H1 (cell line): ENCODE measurements around the gene MEX3C. TPM values are rescaled to one million over a fixed set of nuclear protein-coding genes. Genes with fewer than 3 reads are reported as not detected.

Experiments
- CTCF ChIA-PET: fragments of 300-600 bp; sonication (Branson Sonifier 250); formaldehyde crosslinking; loops from one replicate; lab custom pipeline; 2021; ENCODE audit not compliant: partially characterized antibody; lab: Charles Lee
- POLR2A ChIA-PET: fragments of 300-600 bp; sonication (Branson Sonifier 250); formaldehyde crosslinking; loops from one replicate; lab custom pipeline; 2021; ENCODE audit warnings: inconsistent platforms; ENCODE audit not compliant: partially characterized antibody; lab: Charles Lee
- DNase-seq, 2 experiments: peaks; one replicate each; pipeline versions ENCODE4 v3.0.0 to v3.0.0-alpha.2; 2010 to 2022; ENCODE audit warnings: low spot score in 2 of 2, low read depth in 1 of 2, mixed read lengths in 1 of 2
- FAIRE-seq: peaks from 2 replicates; lab custom pipeline; 2011; peaks lifted over from hg19 to GRCh38; lab: Jason Lieb, UNC
- H2AFZ ChIP-seq: 2 replicates; pipeline ENCODE4 v1.8.1; 2012; ENCODE audit warnings: low read length, inconsistent platforms
- H2AK5ac ChIP-seq: 2 replicates; pipeline ENCODE4 v1.6.1; 2013; ENCODE audit warnings: low read depth, low read length
- H2BK120ac ChIP-seq: replicated peaks from 2 replicates; pipeline ENCODE3; 2013; ENCODE audit warnings: low read depth, low read length, inconsistent platforms
- H2BK12ac ChIP-seq: 2 replicates; pipeline ENCODE4 v1.6.1; 2013; ENCODE audit warnings: low read depth, low read length
- H2BK15ac ChIP-seq: 2 replicates; pipeline ENCODE4 v1.6.1; 2013; ENCODE audit warnings: low read length
- H2BK20ac ChIP-seq: 2 replicates; pipeline ENCODE4 v1.6.1; 2013; ENCODE audit warnings: low read length
- H2BK5ac ChIP-seq: 2 replicates; pipeline ENCODE4 v1.6.1; 2013; ENCODE audit warnings: low read depth, low read length
- H3K14ac ChIP-seq: 2 replicates; pipeline ENCODE4 v1.6.1; 2013; ENCODE audit warnings: inconsistent platforms; ENCODE audit not compliant: insufficient read length
- H3K18ac ChIP-seq: 2 replicates; pipeline ENCODE4 v1.6.1; 2013; ENCODE audit warnings: low read length; ENCODE audit errors: extremely low read depth
- H3K23ac ChIP-seq: 2 replicates; pipeline ENCODE4 v1.6.1; 2013; ENCODE audit warnings: inconsistent platforms; ENCODE audit not compliant: insufficient read length
- H3K23me2 ChIP-seq: 2 replicates; pipeline ENCODE4 v1.6.1; 2013; ENCODE audit warnings: low read depth, low read length
- H3K27ac ChIP-seq: 2 replicates; pipeline ENCODE4 v1.6.1; 2011; ENCODE audit warnings: low read depth, low read length, inconsistent platforms
- H3K27me3 ChIP-seq, 4 experiments: replicated peaks in 1 of 4; 1 replicate in 1 of 4; 2 replicates in 3 of 4; pipeline versions ENCODE4 v1.6.1 to v1.8.1; 2011 to 2013; ENCODE audit warnings: low read length in 3 of 4, mild to moderate bottlenecking in 3 of 4, inconsistent platforms in 2 of 4, mixed read lengths in 2 of 4, moderate library complexity in 1 of 4; ENCODE audit not compliant: control insufficient read depth in 3 of 4, insufficient read depth in 3 of 4; ENCODE audit errors: extremely low read depth in 1 of 4
- H3K36me3 ChIP-seq, 4 experiments: 2 replicates each; pipeline versions ENCODE4 v1.6.1 to v1.8.1; 2011 to 2013; ENCODE audit warnings: mild to moderate bottlenecking in 4 of 4, low read length in 3 of 4, moderate library complexity in 2 of 4, control low read depth in 1 of 4, inconsistent platforms in 1 of 4; ENCODE audit not compliant: insufficient read depth in 4 of 4, control insufficient read depth in 2 of 4
- H3K4ac ChIP-seq: replicated peaks from 2 replicates; pipeline ENCODE3; 2013; ENCODE audit warnings: low read length, low read depth, mixed read lengths, inconsistent platforms; ENCODE audit not compliant: insufficient read length
- H3K4me1 ChIP-seq, 4 experiments: replicated peaks in 1 of 4; 1 replicate in 1 of 4; 2 replicates in 3 of 4; pipeline versions ENCODE4 v1.6.1 to v1.8.1; 2011 to 2013; ENCODE audit warnings: low read length in 3 of 4, inconsistent platforms in 2 of 4, mixed read lengths in 1 of 4; ENCODE audit not compliant: insufficient read depth in 4 of 4, control insufficient read depth in 3 of 4
- H3K4me2 ChIP-seq, 2 experiments: 2 replicates each; pipeline versions ENCODE4 v1.6.1 to v1.8.1; 2011 to 2013; ENCODE audit warnings: low read depth in 2 of 2, low read length in 2 of 2, control low read depth in 1 of 2, inconsistent platforms in 1 of 2, mild to moderate bottlenecking in 1 of 2; ENCODE audit not compliant: insufficient read depth in 1 of 2
- H3K4me3 ChIP-seq, 4 experiments: fragments of 200-600, 300-600 bp in 1 of 4; sonication (generic), shearing (Covaris generic), sonication (Bioruptor Twin) in 1 of 4; 2 replicates each; pipeline versions ENCODE4 v1.5.1 to v1.8.1; 2011 to 2016; ENCODE audit warnings: low read length in 4 of 4, low read depth in 3 of 4, control low read depth in 2 of 4, inconsistent platforms in 2 of 4, mild to moderate bottlenecking in 2 of 4, mixed read lengths in 1 of 4, moderate library complexity in 1 of 4; ENCODE audit not compliant: insufficient read depth in 2 of 4; ENCODE audit errors: extremely low read depth in 1 of 4
- H3K56ac ChIP-seq: replicated peaks from 2 replicates; pipeline ENCODE3; 2013; ENCODE audit warnings: low read depth, mild to moderate bottlenecking, mixed read lengths, low read length, inconsistent platforms; ENCODE audit not compliant: insufficient read length
- H3K79me1 ChIP-seq: 2 replicates; pipeline ENCODE4 v1.6.1; 2013; ENCODE audit warnings: low read depth, low read length, control low read depth
- H3K79me2 ChIP-seq, 2 experiments: 2 replicates each; pipeline versions ENCODE4 v1.6.1 to v1.8.1; 2012 to 2013; ENCODE audit warnings: low read length in 2 of 2, mild to moderate bottlenecking in 2 of 2, inconsistent platforms in 1 of 2; ENCODE audit not compliant: insufficient read depth in 2 of 2, control insufficient read depth in 1 of 2
- H3K9ac ChIP-seq, 4 experiments: replicated peaks in 1 of 4; 1 replicate in 1 of 4; 2 replicates in 3 of 4; pipeline versions ENCODE4 v1.6.1 to v1.8.1; 2011 to 2013; ENCODE audit warnings: low read depth in 3 of 4, low read length in 3 of 4, control low read depth in 2 of 4, mild to moderate bottlenecking in 2 of 4, moderate library complexity in 2 of 4, inconsistent platforms in 1 of 4; ENCODE audit errors: extremely low read depth in 1 of 4
- H3K9me3 ChIP-seq, 2 experiments: 2 replicates each; pipeline versions ENCODE4 v1.6.1 to v1.8.1; 2012 to 2013; ENCODE audit warnings: mild to moderate bottlenecking in 2 of 2, moderate library complexity in 2 of 2, control low read depth in 1 of 2, inconsistent platforms in 1 of 2, low read depth in 1 of 2, low read length in 1 of 2, mixed read lengths in 1 of 2; ENCODE audit not compliant: insufficient read depth in 2 of 2
- H4K20me1 ChIP-seq, 2 experiments: replicated peaks in 1 of 2; 2 replicates each; pipeline versions ENCODE3 to v1.8.1; 2011 to 2013; ENCODE audit warnings: inconsistent platforms in 2 of 2, low read length in 2 of 2, mild to moderate bottlenecking in 1 of 2; ENCODE audit not compliant: insufficient read depth in 2 of 2, control insufficient read depth in 1 of 2
- H4K5ac ChIP-seq: 2 replicates; pipeline ENCODE4 v1.6.1; 2013; ENCODE audit warnings: low read length, low read depth, mixed read lengths, inconsistent platforms; ENCODE audit not compliant: insufficient read length
- H4K8ac ChIP-seq: 2 replicates; pipeline ENCODE4 v1.8.0; 2013; ENCODE audit warnings: mild to moderate bottlenecking, moderate library complexity, low read length, inconsistent platforms; ENCODE audit not compliant: insufficient read depth; ENCODE audit errors: extremely low read depth
- H4K91ac ChIP-seq: replicated peaks from 2 replicates; pipeline ENCODE3; 2013; ENCODE audit warnings: low read length, mixed read lengths, inconsistent platforms; ENCODE audit not compliant: insufficient read length
- JUN ChIP-seq: IDR thresholded peaks from 2 replicates; pipeline ENCODE4 v1.6.1; 2011; ENCODE audit warnings: low read depth, mild to moderate bottlenecking, improper control_type of control experiment, low read length
- KDM1A ChIP-seq: fragments of 200-600, 300-600 bp; sonication (generic); IDR thresholded peaks from 2 replicates; pipeline ENCODE4 v1.7.1; 2016; ENCODE audit warnings: mild to moderate bottlenecking, low read length, borderline replicate concordance
- PHF8 ChIP-seq: fragments of 200-600 bp; sonication (generic); conservative IDR thresholded peaks from 2 replicates; pipeline ENCODE4 v1.7.1; 2012; ENCODE audit warnings: low read depth, mild to moderate bottlenecking, inconsistent platforms, low read length, moderate library complexity
- RAD21 ChIP-seq, 2 experiments: IDR thresholded peaks in 1 of 2; conservative IDR thresholded peaks in 1 of 2; 2 replicates each; pipeline ENCODE4 v1.6.1; 2011; ENCODE audit warnings: low read depth in 2 of 2, low read length in 2 of 2, improper control_type of control experiment in 1 of 2, inconsistent platforms in 1 of 2, mild to moderate bottlenecking in 1 of 2, moderate library complexity in 1 of 2
- WGBS, 2 experiments: shearing (Covaris generic) in 1 of 2; methylation state at CpG; one replicate each; pipeline versions ENCODE4 v1.1.6 to v1.1.7; 2013 to 2015; ENCODE audit warnings: low lambda C conversion rate in 2 of 2, mixed read lengths in 2 of 2, inconsistent platforms in 1 of 2, low coverage in 1 of 2, missing lambda C conversion rate in 1 of 2; ENCODE audit not compliant: insufficient replicate concordance in 2 of 2, insufficient coverage in 1 of 2, insufficient read length in 1 of 2; ENCODE audit errors: extremely low coverage in 1 of 2, missing lambda C conversion rate in 1 of 2; 5-methylcytosine and 5-hydroxymethylcytosine counted together
- polyA plus RNA-seq, 7 experiments: library from polyadenylated mRNA; depleted of rRNA in 3 of 7; stranded (reverse) in 5 of 7; unstranded in 2 of 7; fragments of >200 nt in 5 of 7; fragments of 200-250 nt in 2 of 7; gene quantifications; 1 replicate in 5 of 7; 2 replicates in 1 of 7; 4 replicates in 1 of 7; pipeline versions ENCODE4 v1.2.1 to v1.2.3, GENCODE V29; 2011 to 2013; ENCODE audit warnings: missing spikeins in 2 of 7, mixed read lengths in 2 of 7
- total RNA-seq: library from RNA; stranded (reverse); fragmentation: NEBNext Ultra II Directional; extraction: Animal tissue kit (Norgen Biotek cat#: 25700); gene quantifications from 2 replicates; pipeline ENCODE4 v1.2.1, GENCODE V29; 2021

The MEX3C gene
- total and polyA plus RNA-seq, 2 of the 8 experiments (the other 6 are each of a cell fraction or from before 2014, with no cell fraction given) = 48.2 to 103 TPM

DNA sequence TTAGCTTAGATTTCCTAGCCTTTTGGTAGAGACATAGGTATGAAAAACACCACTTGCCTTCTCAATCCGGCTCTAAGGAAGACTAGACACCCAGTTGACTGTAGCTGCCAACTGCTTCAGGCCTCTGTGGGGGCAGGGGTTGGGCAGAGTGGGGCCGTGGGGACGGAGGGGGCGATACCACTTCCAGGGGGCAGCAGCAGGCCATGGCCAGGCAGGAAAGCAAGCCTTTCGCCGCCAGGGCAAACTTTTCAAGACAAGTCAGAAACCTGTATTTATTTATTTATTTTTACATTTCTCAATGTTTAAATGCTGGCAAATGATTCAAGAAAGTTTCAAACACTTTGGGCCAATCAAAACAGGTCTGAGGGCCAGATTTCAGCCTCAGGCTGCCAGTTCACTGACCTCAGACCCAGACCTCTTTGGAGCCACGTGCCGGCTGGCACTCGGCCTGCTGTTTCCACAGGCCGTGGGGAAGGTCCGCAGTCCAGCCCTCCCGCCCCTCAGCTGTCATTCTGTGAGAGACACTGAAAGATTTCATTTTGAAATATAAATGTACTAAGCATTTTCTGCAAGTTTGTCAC, 63.8 kb downstream of the MEX3C start:
- Histone ChIP-seq H2BK12ac (no peak overlapping the region), H4K8ac (no peak overlapping the region), H3K4me1 (peaks cover 0 to 5% (median 0%) of the 10 kb centered on the region in 4 experiments; a peak in 1 of 7 replicates), H4K5ac (no peak overlapping the region), H3K27ac (no peak overlapping the region), H3K79me2 (no peaks in the 10 kb centered on the region), H3K18ac (0 out of 2 replicates have a peak overlapping the region, but pooled peaks have one; percentile 48), H4K20me1 (no peaks in the 10 kb centered on the region), H2AFZ (no peak overlapping the region), H3K56ac (no peak overlapping the region), H3K9ac (no peak overlapping the region), H4K91ac (peak overlapping the region; percentile 52), H3K14ac (no peak overlapping the region), H3K27me3 (no peaks in the 10 kb centered on the region), H2AK5ac (no peak overlapping the region), H3K4me2 (no peak overlapping the region), H3K36me3 (no peaks in the 10 kb centered on the region), H2BK15ac (no peak overlapping the region), H2BK20ac (no peak overlapping the region), H2BK120ac (no peak overlapping the region), H3K79me1 (no peaks in the 10 kb centered on the region), H2BK5ac (no peak overlapping the region), H3K4me3 (no peak overlapping the region), H3K23me2 (no peaks in the 10 kb centered on the region), H3K23ac (no peak overlapping the region), H3K4ac (no peak overlapping the region), H3K9me3 (no peaks in the 10 kb centered on the region)
- no peak for DNase-seq
- ChIA-PET CTCF (interaction anchor here (0.6 to 2.3 kb wide), 7 partner anchors 9 to 539 kb away, joined by 3 to 11 read pairs (median 3); no protein-coding TSS in a partner anchor), POLR2A (interaction anchor here (1.7 kb wide), 1 partner anchor 63 kb away, joined by 7 read pairs; the partner anchor contains the start of gene MEX3C)
- no peak for TF ChIP-seq PHF8
- no peak for TF ChIP-seq KDM1A
- TF ChIP-seq RAD21 (IDR thresholded peaks at IDR 0.05 in 1 of 2, conservative IDR thresholded peaks at IDR 0.05 in 1 of 2; ENCODE audit: low read depth in 2 of 2, low read length in 2 of 2) = no peak
- no peak for TF ChIP-seq JUN
- WGBS, 2 experiments = 86% methylated on average over 12 of the region's 12 CpGs; no CpG with 5 or more reads in 1 of the 2 experiments
- no peak for FAIRE-seq
